Large intestine (tissue), 3 donors: ENCODE results near the gene SNN. TPM values are rescaled to one million over a fixed set of nuclear protein-coding genes. Genes with fewer than 3 reads are reported as not detected.

ENCODE experiments used
- DNase-seq, 2 donors: peaks; one replicate each; pipeline versions ENCODE4 v3.0.0 to v3.0.0-alpha.2; 2013
- H3K27ac ChIP-seq: one replicate; pipeline ENCODE4 v1.5.1; 2013; ENCODE audit warnings: low read length
- H3K27me3 ChIP-seq: 2 replicates; pipeline ENCODE4 v1.6.1; 2013; ENCODE audit warnings: low read length; ENCODE audit not compliant: control insufficient read depth, insufficient read depth
- H3K36me3 ChIP-seq: 2 replicates; pipeline ENCODE4 v1.6.1; 2013; ENCODE audit warnings: low read length; ENCODE audit not compliant: control insufficient read depth, insufficient read depth
- H3K4me1 ChIP-seq: one replicate; pipeline ENCODE4 v1.6.1; 2013; ENCODE audit warnings: low read length; ENCODE audit not compliant: control insufficient read depth, insufficient read depth
- H3K4me3 ChIP-seq: one replicate; pipeline ENCODE4 v1.5.1; 2013; ENCODE audit warnings: low read length
- H3K9me3 ChIP-seq: one replicate; pipeline ENCODE4 v1.6.1; 2013; ENCODE audit warnings: mild to moderate bottlenecking, low read depth, low read length, moderate library complexity; ENCODE audit not compliant: control insufficient read depth
- WGBS: methylation state at CpG from one replicate; pipeline ENCODE4 v1.1.5; 2013; ENCODE audit warnings: low lambda C conversion rate; ENCODE audit not compliant: insufficient coverage; 5-methylcytosine and 5-hydroxymethylcytosine counted together
- polyA plus RNA-seq: library from polyadenylated mRNA; unstranded; fragments of 120-200 nt; gene quantifications from one replicate; pipeline ENCODE4 v1.2.1, GENCODE V29; 2013

The SNN gene
- polyA plus RNA-seq, 1 donor = 9.7 TPM

DNA sequence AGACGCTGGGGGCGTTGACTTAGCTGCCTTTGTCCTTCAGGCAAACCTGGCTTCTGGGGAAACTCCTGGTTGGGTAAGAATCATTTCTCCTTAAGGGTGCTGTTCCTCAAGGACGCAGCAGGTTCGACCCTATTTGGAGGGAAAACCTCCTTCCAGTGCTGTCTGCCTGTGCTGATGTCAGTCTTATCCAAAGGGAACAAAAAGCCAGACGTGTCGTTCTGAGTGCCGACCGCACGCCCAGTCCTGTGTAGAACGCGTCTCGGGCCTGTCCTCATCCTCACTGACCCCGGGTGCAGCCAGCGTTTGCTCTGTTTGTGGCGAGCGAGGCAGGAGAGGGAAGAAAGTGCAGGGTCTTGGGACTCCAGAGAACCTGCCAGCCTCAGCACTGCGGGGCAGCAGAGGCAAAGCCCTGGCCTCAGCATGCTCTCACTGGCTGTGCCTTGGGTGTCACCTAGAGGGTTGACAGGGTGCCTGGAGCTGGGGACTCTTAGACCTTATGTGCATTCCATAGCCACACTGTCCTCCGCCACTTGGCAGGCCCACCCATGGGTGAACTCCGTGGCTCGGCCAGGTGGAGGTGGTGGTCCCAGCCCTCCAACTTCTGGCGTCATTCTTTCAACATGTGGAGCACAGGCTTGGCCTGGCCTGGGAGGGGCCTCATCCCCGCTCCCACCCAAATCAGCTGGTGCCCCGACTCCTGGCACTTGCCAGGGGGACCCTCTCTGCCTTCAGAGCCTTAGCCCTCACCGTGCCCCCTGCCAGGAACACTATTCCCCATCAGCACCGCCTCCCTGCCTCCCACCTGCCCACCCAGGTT, 6.0 kb downstream of the SNN start:
- H3K27me3 ChIP-seq = peaks cover 6% of the 10 kb centered on the region
- no peaks in the 10 kb centered on the region for H3K9me3 ChIP-seq
- H3K4me1 ChIP-seq = peaks cover 11% of the 10 kb centered on the region
- WGBS = 83% methylated on average over 2 of the region's 25 CpGs
- H3K27ac ChIP-seq = no peak overlapping the region
- no peak for DNase-seq
- H3K36me3 ChIP-seq = peaks cover 33% of the 10 kb centered on the region
- no peak overlapping the region for H3K4me3 ChIP-seq

DNA sequence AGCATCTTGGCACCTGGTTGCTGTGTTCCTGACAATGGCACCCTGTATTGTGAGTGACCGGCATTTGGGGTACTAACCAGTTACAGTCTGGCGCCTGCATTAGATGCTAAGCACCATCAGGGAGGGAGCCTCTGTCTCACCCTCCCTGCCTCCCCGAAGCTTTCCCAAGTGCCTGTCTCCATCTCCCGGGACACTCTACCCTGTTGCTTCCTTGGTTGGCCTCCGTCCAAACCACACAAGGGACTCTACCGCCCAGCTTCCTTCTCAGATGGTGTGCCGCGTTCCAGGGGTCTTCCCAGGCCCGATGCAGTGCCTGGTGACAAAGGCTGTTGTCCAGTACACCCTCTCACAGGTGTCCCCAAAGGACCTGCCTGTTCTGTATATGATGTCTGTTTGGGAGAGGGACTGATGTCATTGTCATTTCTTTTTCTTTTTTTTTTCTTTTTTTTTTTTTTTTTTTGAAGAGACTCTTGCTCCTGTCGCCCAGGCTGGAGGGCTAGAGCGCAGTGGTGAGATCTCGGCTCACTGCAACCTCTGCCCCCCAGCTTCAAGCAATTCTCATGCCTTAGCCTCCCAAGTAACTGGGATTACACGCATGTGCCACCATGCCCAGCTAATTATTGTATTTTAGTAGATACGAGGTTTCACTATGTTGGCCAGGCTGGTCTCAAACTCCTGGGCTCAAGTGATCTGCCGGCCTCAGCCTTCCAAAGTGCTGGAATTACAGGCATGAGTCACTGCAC, 6.7 kb downstream of the SNN start:
- no peak overlapping the region for H3K27ac ChIP-seq
- H3K4me3 ChIP-seq = no peak overlapping the region
- no peak for DNase-seq
- peaks cover 11% of the 10 kb centered on the region for H3K4me1 ChIP-seq
- no peaks in the 10 kb centered on the region for H3K27me3 ChIP-seq
- no CpG with 5 or more reads among the region's 15 CpGs for WGBS
- peaks cover 40% of the 10 kb centered on the region for H3K36me3 ChIP-seq
- no peaks in the 10 kb centered on the region for H3K9me3 ChIP-seq

GRCh38 chr16:11675561-11676511, 7.6 kb downstream of the SNN start:
- H3K36me3 ChIP-seq = peaks cover 49% of the 10 kb centered on the region
- no peak overlapping the region for H3K4me3 ChIP-seq
- peaks cover 11% of the 10 kb centered on the region for H3K4me1 ChIP-seq
- H3K27ac ChIP-seq = no peak overlapping the region
- no peaks in the 10 kb centered on the region for H3K9me3 ChIP-seq
- WGBS = no CpG with 5 or more reads among the region's 42 CpGs
- no peaks in the 10 kb centered on the region for H3K27me3 ChIP-seq
- peak; percentile 64 to 83 for DNase-seq

GRCh38 chr16:11676799-11677198, 8.5 kb downstream of the SNN start:
- DNase-seq = no peak
- H3K9me3 ChIP-seq = no peaks in the 10 kb centered on the region
- H3K4me1 ChIP-seq = peaks cover 11% of the 10 kb centered on the region
- H3K27ac ChIP-seq = no peak overlapping the region
- H3K36me3 ChIP-seq = peaks cover 58% of the 10 kb centered on the region
- WGBS = no CpG with 5 or more reads among the region's 14 CpGs
- H3K4me3 ChIP-seq = no peak overlapping the region
- H3K27me3 ChIP-seq = no peaks in the 10 kb centered on the region

DNA sequence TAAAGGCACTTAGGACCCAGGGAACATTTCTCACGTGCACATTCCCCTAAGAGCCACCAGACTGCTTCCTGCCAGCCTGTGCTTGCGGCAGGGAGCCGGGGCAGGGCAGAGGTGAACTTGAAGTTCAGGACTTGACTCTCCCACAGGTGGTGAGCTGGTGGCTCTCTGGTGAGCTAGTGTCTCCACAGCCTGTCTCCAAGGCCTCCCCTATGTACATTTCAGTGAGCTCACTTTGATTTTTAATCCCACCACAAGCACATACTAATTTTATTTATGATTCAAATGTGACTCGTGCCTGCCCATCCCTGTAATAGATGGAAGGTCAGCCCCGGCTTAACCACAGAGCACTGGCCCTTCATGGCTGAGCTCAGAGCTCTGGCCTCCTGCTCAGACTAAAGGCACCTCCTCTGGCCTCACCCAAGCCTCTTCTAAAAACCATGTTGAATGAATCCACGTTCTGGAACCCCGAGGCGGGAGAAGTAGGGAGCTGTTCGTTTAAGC, 9.2 kb downstream of the SNN start:
- WGBS = no CpG with 5 or more reads among the region's 9 CpGs
- no peaks in the 10 kb centered on the region for H3K9me3 ChIP-seq
- peaks cover 60% of the 10 kb centered on the region for H3K36me3 ChIP-seq
- no peak for DNase-seq
- peaks cover 14% of the 10 kb centered on the region for H3K4me1 ChIP-seq
- H3K27ac ChIP-seq = no peak overlapping the region
- H3K27me3 ChIP-seq = no peaks in the 10 kb centered on the region
- no peak overlapping the region for H3K4me3 ChIP-seq

DNA sequence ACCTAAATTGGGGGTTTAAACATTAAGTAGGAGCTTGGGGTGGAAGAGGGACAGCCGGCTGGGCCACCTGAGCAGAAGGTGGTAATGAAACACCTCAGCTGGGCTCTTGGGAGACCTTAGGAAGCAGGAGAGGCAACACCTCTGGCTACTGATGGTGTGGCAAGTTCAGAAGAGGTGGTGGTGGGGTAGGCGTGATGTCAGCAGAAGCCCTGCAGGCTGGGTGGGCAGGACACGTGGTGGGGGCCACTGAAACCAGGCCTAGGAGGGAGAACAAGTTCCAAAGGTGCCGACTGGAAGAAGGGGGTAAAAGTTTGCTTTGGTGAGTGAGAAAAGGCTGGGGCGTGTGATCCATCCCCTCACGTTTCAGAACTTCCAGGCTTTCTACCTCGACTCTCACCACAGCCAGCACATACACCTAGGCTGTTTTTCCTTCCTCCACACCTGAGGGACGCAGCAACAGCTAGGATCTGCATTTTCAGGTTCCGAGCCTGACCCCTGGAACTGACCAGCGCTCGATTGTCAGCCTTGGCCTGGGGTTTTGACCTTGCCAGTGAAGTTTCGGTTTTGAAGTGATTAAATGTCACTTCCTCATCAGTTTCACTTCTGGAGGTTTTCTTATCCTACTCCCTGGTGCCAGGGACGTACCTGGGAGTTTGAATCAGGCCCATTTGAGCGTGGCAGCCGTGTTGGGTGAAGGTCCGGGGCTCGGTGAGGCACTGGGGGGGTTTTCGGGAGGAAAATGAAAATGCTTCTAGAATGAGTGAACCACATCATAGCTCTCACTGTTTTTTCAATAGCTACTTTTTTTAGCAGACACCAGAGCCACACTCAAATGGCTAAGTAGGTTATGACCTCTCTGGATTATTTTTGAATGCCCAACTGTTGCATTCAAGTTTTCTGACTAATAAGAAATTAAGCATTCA, 10.0 kb downstream of the SNN start:
- WGBS = 70% methylated on average over 2 of the region's 18 CpGs
- no peak overlapping the region for H3K27ac ChIP-seq
- H3K36me3 ChIP-seq = peaks cover 65% of the 10 kb centered on the region
- no peaks in the 10 kb centered on the region for H3K27me3 ChIP-seq
- no peak for DNase-seq
- H3K9me3 ChIP-seq = no peaks in the 10 kb centered on the region
- no peak overlapping the region for H3K4me3 ChIP-seq
- H3K4me1 ChIP-seq = peaks cover 14% of the 10 kb centered on the region

GRCh38 chr16:11679250-11679649, 11.0 kb downstream of the SNN start:
- no CpG with 5 or more reads among the region's 13 CpGs for WGBS
- Histone ChIP-seq H3K4me3 (no peak overlapping the region), H3K9me3 (no peaks in the 10 kb centered on the region), H3K4me1 (peaks cover 13% of the 10 kb centered on the region), H3K27me3 (no peaks in the 10 kb centered on the region), H3K27ac (no peak overlapping the region), H3K36me3 (peaks cover 76% of the 10 kb centered on the region)
- DNase-seq = no peak

GRCh38 chr16:11679941-11680911, 12.0 kb downstream of the SNN start:
- no peaks in the 10 kb centered on the region for H3K27me3 ChIP-seq
- H3K36me3 ChIP-seq = peaks cover 86% of the 10 kb centered on the region
- no CpG with 5 or more reads among the region's 12 CpGs for WGBS
- H3K9me3 ChIP-seq = no peaks in the 10 kb centered on the region
- no peak overlapping the region for H3K27ac ChIP-seq
- H3K4me1 ChIP-seq = peaks cover 4% of the 10 kb centered on the region
- no peak for DNase-seq
- no peak overlapping the region for H3K4me3 ChIP-seq
